Uterus (tissue), 2 donors: ENCODE data around the gene SYT14.

Experiments used
- POLR2A ChIP-seq, 2 donors: fragments of 450-650 bp; IDR thresholded peaks; one replicate each; pipeline ENCODE4 v1.6.1; 2016; ENCODE audit warnings: antibody characterized with exemption in 2 of 2, mild to moderate bottlenecking in 1 of 2, moderate library complexity in 1 of 2
- TF ChIP-seq, protein P1 (sequence below), 4 experiments: fragments of 200-600 bp in 2 of 4; fragments of 450-650 bp in 2 of 4; sonication (generic) in 2 of 4; IDR thresholded peaks; one replicate each; pipeline ENCODE4 v1.5.1; 2016 to 2019; ENCODE audit warnings: antibody characterized with exemption in 4 of 4, mild to moderate bottlenecking in 2 of 4, moderate library complexity in 1 of 4

DNA sequence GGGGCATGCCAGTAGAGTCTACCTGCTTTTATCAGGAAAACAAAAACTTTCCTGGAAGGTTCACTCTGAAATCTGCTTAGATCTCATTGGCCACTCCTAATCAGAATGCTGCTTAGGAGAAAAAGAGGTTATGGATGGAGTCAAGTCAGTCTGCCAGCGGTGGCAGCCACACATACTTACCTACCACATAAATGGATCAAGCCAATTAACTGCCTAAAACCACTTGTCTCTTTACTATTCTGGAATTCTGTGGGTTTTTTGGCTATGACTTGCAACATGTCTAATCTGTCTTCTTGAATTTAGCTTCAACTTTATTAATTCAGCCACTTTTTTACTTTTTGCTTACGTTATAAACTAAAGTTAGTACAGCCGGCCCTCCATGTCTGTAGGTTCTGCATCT, 154.3 kb downstream of the SYT14 start:
- TF ChIP-seq POLR2A (IDR thresholded peaks at IDR 0.05): no peak
- TF ChIP-seq, protein P1, sequence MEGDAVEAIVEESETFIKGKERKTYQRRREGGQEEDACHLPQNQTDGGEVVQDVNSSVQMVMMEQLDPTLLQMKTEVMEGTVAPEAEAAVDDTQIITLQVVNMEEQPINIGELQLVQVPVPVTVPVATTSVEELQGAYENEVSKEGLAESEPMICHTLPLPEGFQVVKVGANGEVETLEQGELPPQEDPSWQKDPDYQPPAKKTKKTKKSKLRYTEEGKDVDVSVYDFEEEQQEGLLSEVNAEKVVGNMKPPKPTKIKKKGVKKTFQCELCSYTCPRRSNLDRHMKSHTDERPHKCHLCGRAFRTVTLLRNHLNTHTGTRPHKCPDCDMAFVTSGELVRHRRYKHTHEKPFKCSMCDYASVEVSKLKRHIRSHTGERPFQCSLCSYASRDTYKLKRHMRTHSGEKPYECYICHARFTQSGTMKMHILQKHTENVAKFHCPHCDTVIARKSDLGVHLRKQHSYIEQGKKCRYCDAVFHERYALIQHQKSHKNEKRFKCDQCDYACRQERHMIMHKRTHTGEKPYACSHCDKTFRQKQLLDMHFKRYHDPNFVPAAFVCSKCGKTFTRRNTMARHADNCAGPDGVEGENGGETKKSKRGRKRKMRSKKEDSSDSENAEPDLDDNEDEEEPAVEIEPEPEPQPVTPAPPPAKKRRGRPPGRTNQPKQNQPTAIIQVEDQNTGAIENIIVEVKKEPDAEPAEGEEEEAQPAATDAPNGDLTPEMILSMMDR (IDR thresholded peaks at IDR 0.05): no peak
